Stimulated activated CD8-positive, alpha-beta memory T cell treated with anti-CD3 and anti-CD28 coated beads, Interleukin-7, amount 100 ng/mL, for 24 hours (primary cell): Measurements from ENCODE around the gene GATM.
A peak's percentile ranks its signal among the peaks of the same experiment; 100 is the strongest.

ENCODE experiments used
- DNase-seq: peaks from one replicate; pipeline ENCODE4 v3.0.0-alpha.2; 2020; ENCODE audit warnings: low read depth

Gene GATM, protein sequence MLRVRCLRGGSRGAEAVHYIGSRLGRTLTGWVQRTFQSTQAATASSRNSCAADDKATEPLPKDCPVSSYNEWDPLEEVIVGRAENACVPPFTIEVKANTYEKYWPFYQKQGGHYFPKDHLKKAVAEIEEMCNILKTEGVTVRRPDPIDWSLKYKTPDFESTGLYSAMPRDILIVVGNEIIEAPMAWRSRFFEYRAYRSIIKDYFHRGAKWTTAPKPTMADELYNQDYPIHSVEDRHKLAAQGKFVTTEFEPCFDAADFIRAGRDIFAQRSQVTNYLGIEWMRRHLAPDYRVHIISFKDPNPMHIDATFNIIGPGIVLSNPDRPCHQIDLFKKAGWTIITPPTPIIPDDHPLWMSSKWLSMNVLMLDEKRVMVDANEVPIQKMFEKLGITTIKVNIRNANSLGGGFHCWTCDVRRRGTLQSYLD

DNA sequence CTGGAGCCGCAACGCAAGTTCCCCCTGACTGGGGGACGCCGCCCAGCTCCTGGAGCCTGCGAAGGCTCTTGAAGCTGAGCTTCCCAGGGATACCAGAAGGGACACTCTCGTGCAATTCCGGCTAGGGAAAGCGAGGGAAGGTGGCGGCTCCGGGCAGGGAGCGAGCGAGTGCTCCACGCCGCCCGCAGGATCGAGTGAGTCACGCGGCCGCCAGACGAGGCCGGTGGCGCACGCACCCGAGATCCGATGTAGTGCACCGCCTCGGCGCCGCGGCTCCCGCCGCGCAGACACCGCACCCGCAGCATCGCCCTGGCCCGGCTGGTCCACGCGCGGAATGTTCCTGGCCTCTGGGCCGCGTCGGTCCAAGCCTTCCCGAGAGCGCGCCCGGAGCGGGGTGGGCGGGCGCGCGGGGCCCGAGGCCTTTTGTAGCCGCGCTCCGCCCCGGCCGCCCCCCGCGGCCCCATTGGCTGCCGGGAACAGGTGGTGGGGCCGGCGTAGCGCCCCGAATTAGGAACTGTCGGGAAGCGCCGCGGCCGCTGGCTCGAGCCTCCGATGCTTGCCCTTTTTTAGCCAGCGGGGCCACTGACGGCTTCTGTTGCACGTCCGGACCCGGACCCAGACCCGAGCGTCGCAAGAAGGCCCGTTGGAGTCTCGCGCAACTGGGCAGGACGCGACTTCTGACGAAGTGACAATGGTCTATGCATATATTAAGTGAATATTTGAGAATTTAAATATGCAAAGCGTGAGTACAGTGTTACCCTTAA, at the start of gene GATM:
Gene GATM (minus strand): TSS at position 396 of the 764 bp plus-strand sequence. CDS start 91 bp downstream, at position 305.
- no peak for DNase-seq

DNA sequence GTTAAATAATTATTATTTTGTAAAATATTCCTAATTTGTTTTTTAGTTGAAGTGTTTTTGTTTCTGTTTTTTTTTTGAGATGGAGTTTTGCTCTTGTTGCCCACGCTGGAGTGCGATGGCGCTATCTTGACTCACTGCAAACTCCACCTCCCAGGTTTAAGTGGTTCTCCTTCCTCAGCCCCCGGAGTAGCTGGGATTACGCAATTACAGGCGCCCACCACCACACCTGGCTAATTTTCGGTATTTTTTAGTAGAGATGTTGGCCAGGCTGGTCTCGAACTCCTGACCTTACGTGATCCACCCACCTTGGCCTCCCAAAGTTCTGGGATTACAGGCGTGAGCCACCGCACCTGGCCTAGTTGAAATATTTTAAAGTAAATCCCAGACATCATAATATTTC, 48.7 kb upstream of the GATM start:
- DNase-seq, result no peak

DNA sequence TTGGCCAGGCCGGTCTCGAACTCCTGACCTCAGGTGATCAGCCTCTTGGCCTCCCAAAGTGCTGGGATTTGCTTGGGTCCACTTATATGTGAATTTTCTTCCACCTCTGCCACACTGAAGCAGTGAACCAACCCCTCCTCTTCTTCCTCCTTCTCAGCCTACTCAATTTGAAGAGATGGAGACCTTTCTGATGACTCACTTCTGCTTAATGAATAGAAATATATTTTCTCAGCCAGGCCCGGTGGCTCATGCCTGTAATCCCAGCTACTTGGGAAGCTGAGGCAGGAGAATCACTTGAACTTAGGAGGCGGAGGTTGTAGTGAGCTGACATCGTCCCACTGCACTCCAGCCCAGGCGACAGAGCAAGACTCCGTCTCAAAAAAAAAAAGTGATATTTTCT, 46.8 kb upstream of the GATM start:
- no peak for DNase-seq

DNA sequence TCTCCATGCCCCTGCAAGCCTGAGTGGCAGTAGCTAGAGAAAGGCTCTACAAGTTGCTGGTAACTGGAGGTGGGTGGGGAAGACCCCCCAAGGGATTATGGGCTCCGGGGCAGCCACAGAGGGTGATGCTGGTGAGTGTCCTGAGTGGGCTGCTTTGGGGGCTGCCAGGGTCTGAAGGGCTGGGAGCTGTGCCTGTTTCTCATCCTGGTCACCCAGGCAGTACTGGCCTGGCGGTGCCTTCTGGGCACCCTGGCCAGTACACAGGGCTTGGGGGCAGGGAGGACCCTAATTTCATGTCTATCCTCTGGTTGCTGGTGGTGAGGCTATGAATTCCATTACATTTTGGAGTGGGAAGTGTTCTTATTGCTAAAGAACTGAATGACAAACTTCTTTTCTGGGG, 46.1 kb upstream of the GATM start:
- DNase-seq, result no peak

DNA sequence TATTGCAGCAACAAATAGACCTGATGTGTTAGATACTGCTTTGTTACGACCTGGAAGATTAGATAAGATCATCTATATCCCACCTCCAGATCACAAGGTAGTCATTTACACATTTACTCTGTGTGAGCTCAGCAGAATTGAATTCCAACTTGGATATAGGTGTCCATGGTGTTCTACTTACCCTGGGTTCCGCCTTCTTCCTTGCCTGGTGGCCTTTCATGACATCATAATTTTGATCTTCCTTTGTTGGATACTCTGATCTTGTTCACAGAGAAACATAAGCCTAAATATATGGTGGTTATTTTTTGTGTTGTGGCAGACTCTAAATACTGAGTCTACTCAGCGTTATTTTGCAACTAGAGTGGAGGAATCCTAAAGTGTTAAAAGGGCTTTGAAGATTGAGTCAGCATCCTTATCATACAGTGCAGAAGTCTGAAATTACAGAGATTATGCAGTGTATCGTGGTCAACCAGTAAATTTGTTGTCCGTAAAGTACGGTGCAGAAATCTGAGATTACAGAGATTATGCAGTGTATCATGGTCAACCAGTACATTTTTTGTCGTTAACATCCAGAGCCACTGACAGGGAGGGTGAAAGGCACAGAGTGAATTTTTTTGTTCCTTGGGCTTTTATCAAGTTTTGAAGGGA, 39.1 kb upstream of the GATM start:
- no peak for DNase-seq

DNA sequence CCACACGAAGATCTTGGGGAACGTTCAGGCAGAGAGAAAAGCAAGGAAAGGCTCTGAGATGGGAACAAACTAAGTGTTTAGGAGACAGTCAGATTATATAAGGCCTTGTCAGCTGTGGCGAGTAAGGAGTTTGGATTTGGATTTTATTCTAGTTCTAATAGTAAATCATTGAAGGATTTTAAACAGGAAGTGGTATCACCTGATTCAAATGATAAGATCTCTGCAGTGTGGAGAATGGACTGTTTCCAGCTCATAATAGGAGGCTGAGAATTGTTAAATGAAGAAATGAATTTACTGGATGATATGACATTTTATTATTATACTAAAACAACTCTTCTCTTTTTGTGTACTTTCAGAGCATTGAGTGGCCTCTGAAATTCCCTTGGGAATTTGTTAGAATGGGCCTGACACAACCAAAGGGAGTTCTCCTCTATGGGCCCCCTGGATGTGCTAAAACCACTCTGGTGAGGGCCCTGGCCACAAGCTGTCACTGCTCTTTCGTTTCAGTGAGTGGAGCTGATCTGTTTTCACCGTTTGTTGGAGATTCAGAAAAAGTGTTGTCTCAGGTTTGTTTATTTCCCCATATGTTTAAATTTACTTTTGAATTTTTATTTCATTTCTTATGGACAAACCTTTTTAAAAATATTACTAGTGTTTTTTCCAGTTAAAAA, 36.0 kb upstream of the GATM start:
- no peak for DNase-seq

DNA sequence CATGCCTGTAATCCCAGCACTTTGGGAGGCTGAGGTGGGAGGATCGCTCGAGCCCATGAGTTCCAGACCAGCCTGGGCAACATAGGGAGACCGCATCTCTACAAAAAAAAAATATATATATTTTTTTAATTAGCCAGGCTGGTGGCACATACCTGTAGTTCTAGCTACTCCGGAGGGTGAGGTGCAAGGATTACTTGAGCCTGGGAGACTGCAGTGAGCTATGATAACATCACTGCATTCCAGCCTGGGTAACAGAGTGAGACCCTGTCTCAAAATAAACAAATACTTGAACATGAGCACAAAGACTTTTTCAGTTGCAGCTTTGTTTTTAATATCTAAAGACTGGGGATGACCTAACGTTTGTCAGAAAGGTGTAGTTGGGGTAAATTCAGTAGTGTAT, 31.3 kb upstream of the GATM start:
- DNase-seq, result no peak

DNA sequence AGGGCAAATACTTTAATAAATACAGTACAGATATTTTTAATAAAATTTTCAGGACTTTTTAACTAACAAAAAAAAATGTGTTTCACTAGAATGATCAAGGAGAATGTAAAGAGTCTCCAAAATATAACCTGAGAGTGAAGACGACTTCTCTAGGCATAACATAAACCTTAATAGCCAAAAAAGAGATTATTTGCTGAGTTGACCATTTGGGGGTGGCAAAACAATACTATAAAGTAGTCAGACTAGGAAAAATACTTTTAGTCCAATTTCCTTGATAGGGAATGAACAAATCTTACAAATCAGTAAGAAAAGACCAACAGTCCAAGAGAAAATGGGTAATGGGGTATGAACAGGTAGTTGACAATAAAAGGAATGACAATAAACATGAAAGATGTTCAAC, 29.4 kb upstream of the GATM start:
- DNase-seq, result no peak

DNA sequence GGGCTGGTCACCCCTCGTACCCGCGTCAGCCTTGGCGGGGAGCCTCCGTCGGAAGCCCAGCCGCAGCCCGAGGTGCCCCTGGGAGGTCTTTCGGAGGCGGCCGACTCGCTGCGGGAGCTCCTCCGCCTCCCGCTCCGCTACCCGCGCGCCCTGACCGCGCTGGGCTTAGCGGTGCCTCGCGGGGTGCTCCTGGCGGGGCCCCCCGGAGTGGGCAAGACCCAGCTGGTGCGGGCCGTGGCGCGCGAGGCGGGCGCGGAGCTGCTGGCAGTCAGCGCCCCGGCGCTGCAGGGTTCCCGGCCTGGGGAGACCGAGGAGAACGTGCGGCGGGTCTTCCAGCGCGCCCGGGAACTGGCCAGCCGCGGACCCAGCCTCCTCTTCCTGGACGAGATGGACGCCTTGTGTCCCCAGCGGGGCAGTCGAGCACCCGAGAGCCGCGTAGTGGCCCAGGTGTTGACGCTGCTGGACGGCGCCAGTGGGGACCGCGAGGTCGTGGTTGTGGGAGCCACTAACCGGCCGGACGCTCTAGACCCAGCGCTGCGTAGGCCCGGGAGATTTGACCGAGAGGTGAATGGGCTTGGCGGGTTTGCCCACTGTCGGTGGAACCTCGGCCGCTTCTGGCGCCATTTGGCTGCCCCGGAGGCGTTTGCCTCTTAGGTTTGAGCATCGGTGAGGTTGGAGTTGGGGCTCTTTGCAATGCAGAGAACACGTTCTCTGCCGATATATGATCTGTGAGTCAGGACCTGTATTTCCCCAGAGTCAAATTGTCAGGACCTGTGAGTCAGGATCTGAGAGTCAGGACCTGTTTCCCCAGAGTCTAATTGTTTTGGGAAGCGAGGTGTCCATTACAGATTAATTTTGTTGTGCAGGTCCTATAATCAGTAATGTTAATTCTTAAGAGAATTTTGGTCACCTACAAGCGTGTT, 24.9 kb upstream of the GATM start:
- no peak for DNase-seq

DNA sequence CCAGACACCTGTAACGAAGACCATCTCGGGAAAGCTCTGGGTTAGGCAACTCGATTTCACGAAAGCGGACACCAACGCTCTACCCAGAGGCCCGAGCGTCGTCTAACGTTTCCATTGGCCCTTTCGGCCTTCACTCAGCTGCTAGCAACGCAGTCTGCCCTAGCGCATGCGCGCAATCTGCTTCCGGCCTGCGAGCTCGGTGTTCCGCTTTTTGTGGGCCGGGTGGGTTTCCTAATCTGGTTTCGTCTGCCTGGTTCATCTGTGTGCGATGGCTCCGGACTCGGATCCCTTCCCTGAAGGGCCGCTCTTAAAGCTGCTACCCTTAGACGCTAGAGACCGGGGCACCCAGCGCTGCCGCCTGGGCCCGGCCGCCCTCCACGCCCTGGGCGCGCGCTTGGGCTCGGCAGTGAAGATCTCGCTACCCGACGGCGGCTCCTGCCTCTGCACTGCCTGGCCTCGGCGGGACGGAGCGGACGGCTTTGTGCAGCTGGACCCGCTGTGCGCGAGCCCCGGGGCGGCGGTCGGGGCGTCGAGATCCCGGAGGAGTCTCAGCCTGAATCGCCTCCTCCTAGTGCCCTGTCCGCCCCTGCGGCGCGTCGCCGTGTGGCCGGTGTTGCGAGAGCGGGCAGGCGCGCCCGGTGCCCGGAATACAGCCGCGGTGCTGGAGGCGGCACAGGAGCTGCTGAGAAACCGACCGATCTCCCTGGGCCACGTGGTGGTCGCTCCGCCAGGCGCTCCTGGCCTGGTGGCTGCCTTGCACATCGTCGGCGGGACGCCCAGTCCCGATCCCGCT, 24.0 kb upstream of the GATM start:
- peak; percentile 86 for DNase-seq

DNA sequence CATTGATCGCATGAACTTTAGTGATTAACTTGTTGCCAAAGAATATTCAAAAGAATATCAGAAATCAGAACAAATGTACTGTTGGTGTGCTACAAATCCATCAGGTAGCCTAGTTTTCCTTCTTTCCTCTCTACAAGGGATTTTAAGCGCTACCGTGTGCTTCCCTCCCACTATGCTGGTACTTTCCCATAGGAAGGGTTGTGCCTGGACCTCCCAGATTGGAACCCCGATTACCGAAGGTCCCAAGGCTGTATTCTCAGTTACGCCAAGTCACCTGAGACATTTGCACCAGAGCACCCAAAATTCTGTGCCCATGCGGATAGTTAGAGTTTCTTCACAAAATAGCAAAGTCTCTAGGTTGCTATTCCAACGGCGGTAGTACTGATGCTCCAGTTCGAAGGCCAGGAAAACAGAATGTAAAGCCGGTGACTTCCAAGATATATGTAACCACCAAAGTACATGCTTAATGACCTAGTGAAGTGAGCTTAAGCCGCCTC, 23.4 kb upstream of the GATM start:
- no peak for DNase-seq

DNA sequence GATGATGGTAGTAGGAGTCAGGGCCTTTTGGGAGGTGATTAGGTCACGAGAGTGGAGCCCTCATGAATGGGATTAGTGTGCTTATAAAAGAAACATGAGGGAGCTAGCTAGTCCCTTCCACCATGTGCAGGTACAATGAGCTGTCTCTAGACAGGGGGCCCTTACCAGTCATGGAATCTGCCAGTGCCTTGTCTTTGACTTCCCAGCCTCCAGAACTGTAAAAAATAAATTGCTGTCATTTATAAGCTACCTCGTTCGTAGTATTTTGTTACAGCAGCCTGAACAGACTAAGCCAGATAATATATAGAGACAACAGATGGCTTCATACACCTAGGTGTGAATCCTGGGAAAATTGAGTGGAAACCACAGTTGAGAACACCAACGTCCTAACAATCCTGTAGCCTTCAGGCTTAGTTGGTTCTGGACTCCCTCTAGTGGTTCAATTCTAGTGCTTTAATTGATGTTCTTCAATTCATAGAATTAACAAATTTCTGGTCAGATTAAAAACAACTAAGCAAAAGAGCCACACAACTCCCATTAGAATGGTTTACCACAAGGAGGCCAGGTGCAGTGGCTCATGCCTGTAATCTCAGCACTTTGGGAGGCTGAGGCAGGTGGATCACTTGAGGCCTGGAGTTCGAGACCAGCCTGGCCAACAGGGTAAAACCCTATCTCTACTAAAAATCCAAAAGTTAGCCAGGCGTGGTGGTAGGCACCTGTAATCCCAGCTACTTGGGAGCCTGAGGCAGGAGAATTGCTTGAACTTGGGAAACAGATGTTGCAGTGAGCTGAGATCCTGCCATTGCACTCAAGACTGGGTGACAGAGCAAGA, 21.3 kb upstream of the GATM start:
- DNase-seq, result no peak

DNA sequence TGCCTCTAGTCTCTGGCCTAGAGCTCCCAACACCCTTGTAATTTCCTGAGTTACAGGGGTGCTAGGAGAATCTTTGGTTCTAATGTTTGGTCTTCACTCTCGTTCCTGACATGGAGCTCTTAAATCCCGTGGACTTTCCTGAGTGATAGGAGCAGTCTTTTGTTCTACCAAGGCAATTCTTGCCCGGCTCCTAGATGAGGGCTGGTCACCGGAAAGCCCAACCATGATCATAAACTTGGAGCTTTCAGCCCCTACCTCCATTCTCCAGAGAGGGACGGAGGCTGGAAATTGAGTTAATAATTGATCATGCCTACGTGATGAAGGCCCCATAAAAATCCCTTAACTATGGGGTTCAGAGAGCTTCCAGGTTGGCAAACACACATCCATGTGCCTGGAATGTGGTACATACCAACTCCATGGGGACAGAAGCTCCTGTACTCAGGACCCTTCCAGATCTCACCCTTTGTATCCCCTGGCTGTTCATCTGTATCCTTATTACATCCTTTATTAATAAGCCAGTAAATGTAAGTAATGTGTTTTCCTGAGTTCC, 18.8 kb upstream of the GATM start:
- DNase-seq, result no peak

DNA sequence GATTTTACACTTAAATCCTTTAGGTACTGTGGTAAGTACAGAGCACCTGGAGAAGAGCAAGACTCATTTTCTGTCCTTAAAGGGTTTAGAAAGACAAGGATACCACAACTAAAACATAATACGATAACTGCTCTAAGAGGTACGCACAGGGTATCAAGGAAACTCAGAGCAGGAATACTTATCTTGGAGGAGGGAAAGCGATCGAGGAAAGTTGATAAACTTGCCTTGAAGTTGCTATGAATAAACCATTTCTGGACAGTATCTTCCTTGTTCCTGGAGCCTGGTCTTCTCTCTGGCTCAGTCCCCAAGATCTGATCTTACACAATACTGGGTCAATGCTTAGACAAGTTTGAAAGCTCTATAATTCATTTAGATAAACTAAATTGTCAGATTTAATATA, 17.6 kb upstream of the GATM start:
- no peak for DNase-seq

DNA sequence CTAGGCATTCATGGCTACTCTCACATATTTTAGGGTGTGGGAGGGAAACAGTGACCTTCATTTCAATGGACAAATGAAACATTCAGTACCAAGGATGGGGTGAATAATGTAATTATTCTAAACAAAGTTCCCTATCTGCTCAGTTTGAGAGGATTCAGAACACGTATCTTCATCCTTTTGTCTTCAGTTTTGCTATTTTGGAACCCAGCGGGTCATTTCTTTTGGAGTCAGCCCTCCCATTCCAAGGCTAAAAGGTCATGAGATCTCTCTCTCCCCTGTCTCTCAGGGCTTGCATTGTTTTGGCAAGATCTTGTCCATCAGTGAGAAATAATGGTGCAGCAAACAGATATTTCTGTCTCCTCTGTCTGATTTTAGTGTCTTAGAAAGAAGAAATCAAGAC, 16.3 kb upstream of the GATM start:
- DNase-seq, result no peak

DNA sequence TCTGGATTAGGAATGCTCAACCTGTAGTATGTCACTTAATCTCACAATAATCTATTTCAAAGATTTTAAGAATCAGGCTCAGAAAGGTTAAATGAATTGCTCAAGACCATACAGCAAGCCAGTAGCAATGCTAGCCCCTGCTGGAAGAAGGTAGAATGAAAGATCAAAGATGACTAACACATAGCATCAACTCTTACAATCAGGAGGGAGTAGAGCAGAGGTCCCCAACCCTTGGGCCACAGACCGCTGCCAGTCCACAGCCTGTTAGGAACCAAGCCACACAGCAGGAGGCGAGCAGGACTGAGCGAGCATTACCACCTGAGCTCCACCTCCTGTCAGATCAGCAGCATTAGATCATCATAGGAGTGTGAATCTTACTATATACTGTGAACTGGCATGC, 15.5 kb upstream of the GATM start:
- no peak for DNase-seq

DNA sequence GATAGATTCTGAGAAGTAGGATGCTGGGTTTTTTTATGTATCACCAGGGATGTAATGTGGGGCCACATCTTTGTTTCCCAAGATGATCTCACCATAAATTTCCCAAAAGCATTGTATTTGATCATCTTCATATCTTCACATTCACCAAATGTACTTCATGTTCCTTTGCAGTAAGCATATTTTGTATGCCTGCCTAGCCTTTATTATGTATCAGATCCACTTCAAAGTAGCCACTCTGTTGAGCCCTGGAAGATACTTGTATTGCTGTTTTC, 14.2 kb upstream of the GATM start:
- no peak for DNase-seq

DNA sequence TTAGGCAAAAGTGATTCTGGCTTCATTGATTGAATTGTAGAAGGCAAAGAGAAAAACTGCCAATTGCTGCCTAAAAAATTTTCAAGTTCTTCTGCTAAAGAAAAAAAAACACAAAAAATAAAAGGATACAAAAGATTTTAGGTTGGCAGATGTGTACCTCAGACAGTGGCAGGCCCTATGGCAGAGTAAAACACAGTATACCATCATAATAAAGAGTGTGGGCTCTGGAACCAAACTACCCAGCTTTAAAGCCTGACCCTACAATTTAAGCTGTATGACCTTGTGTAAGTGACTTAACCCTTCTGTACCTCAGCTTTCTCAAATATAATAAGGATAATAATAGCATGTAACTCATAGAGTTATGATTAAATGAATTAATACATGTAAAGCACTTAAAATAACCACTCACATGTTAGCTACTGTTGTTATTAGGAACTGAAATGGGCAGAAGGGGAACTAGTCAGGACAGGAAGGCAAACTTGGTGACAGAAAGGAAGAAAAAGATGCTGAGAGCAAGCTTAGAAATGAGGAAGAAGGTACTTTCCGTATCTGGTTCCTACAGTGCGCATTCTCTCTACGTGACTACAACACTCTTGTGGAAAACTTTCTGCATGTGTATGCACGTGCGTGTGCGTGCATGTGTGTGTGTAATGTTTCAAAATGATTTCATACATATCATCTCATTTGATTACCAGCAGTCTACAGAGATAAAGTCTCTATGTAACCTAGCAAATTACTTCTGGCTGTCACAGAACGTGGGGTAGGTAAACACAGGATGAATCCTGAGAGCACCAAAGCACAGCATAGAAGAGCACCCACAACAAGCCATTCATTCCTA, 13.6 kb upstream of the GATM start:
- DNase-seq, result no peak
